Endothelial cell of umbilical vein (primary cell): Measurements from ENCODE around the gene PRSS56. TPM values are rescaled to one million over a fixed set of nuclear protein-coding genes. Genes with fewer than 3 reads are reported as not detected.

ENCODE experiments used
- BruUV-seq: library from RNA; stranded (reverse); fragments of 400-500 nt; replicated peaks from 2 replicates; lab custom pipeline; 2021; lab: Mats Ljungman, UMichigan
- CTCF ChIA-PET: fragments of 300-600, 350-600 bp; sonication (Branson Sonifier 250); formaldehyde crosslinking; loops from one replicate; lab custom pipeline; 2021; ENCODE audit warnings: antibody characterized with exemption, inconsistent platforms; lab: Charles Lee
- POLR2A ChIA-PET: fragments of 300-600, 350-600 bp; sonication (Branson Sonifier 250); formaldehyde crosslinking; loops from one replicate; lab custom pipeline; 2021; ENCODE audit warnings: antibody characterized with exemption, inconsistent platforms; lab: Charles Lee
- DNase-seq: peaks from one replicate; pipeline ENCODE4 v3.0.0-alpha.2; 2011; ENCODE audit warnings: low read depth, low spot score
- FAIRE-seq: peaks from 2 replicates; lab custom pipeline; 2011; peaks lifted over from hg19 to GRCh38; lab: Jason Lieb, UNC
- H2AFZ ChIP-seq: 2 replicates; pipeline ENCODE4 v1.6.0; 2012; ENCODE audit warnings: low read depth, low read length, control low read depth, inconsistent platforms
- H3K27ac ChIP-seq: 2 replicates; pipeline ENCODE4 v1.5.1; 2011; ENCODE audit warnings: low read depth, mild to moderate bottlenecking, control low read depth, low read length, moderate library complexity; ENCODE audit not compliant: insufficient read depth
- H3K27me3 ChIP-seq, 2 experiments: 2 replicates each; pipeline versions ENCODE4 v1.6.0 to v1.6.1; 2011; ENCODE audit warnings: low read length in 2 of 2, mixed read lengths in 1 of 2; ENCODE audit not compliant: control insufficient read depth in 2 of 2, insufficient read depth in 2 of 2
- H3K36me3 ChIP-seq, 2 experiments: 2 replicates in 1 of 2; 3 replicates in 1 of 2; pipeline ENCODE4 v1.5.1; 2011; ENCODE audit warnings: low read length in 2 of 2, mild to moderate bottlenecking in 1 of 2, moderate library complexity in 1 of 2; ENCODE audit not compliant: control insufficient read depth in 2 of 2, insufficient read depth in 2 of 2; ENCODE audit errors: extremely low read depth in 1 of 2
- H3K4me1 ChIP-seq: 3 replicates; pipeline ENCODE4 v1.5.1; 2011; ENCODE audit warnings: mild to moderate bottlenecking, low read length; ENCODE audit not compliant: control insufficient read depth, insufficient read depth; ENCODE audit errors: extremely low read depth
- H3K4me2 ChIP-seq: 2 replicates; pipeline ENCODE4 v1.6.1; 2011; ENCODE audit warnings: low read length, control low read depth, mixed read lengths; ENCODE audit not compliant: insufficient read depth
- H3K4me3 ChIP-seq, 3 experiments: fragments of 200-600 bp in 1 of 3; sonication (generic), shearing (Covaris generic) in 1 of 3; replicated peaks in 1 of 3; 2 replicates each; pipeline ENCODE4 v1.5.1; 2011 to 2016; ENCODE audit warnings: control low read depth in 3 of 3, low read length in 3 of 3, mild to moderate bottlenecking in 2 of 3, inconsistent platforms in 1 of 3, low read depth in 1 of 3, moderate library complexity in 1 of 3; ENCODE audit not compliant: insufficient read depth in 1 of 3
- H3K79me2 ChIP-seq: 2 replicates; pipeline ENCODE4 v1.6.0; 2012; ENCODE audit warnings: low read length, inconsistent platforms; ENCODE audit not compliant: control insufficient read depth, insufficient read depth
- H3K9ac ChIP-seq: replicated peaks from 2 replicates; pipeline ENCODE3; 2011; ENCODE audit warnings: low read length, control low read depth; ENCODE audit not compliant: insufficient read depth; ENCODE audit errors: extremely low read depth
- H3K9me1 ChIP-seq: replicated peaks from 3 replicates; pipeline ENCODE4 v1.6.0; 2011; ENCODE audit warnings: mild to moderate bottlenecking, low read length; ENCODE audit not compliant: control insufficient read depth, insufficient read depth; ENCODE audit errors: extremely low read depth
- H3K9me3 ChIP-seq: replicated peaks from 2 replicates; pipeline ENCODE4 v1.5.1; 2012; ENCODE audit warnings: low read length, inconsistent platforms; ENCODE audit not compliant: control insufficient read depth, insufficient read depth
- H4K20me1 ChIP-seq: replicated peaks from 2 replicates; pipeline ENCODE3; 2011; ENCODE audit warnings: mild to moderate bottlenecking, low read length; ENCODE audit not compliant: control insufficient read depth, insufficient read depth; ENCODE audit errors: extremely low read depth
- EZH2 ChIP-seq: IDR thresholded peaks from 2 replicates; pipeline ENCODE4 v1.6.1; 2012; ENCODE audit warnings: borderline replicate concordance, low read depth, mild to moderate bottlenecking, moderate library complexity, low read length, inconsistent platforms; ENCODE audit not compliant: severe bottlenecking
- FOS ChIP-seq: IDR thresholded peaks from 2 replicates; pipeline ENCODE4 v1.6.1; 2011; ENCODE audit warnings: mild to moderate bottlenecking, low read length, moderate library complexity, borderline replicate concordance; ENCODE audit not compliant: insufficient read depth
- GATA2 ChIP-seq: IDR thresholded peaks from 2 replicates; pipeline ENCODE4 v1.7.0; 2011; ENCODE audit warnings: low read depth, mild to moderate bottlenecking, moderate library complexity, mixed read lengths, low read length; ENCODE audit not compliant: insufficient read length, insufficient read depth
- JUN ChIP-seq: IDR thresholded peaks from 2 replicates; pipeline ENCODE4 v1.6.1; 2011; ENCODE audit warnings: borderline replicate concordance, low read depth; ENCODE audit not compliant: insufficient read length, insufficient read depth
- MYC ChIP-seq: IDR thresholded peaks from one replicate; pipeline ENCODE4 v1.6.1; 2011; ENCODE audit warnings: mild to moderate bottlenecking, low read depth, low read length
- POLR2A ChIP-seq: IDR thresholded peaks from 2 replicates; pipeline ENCODE4 v1.6.1; 2012; ENCODE audit warnings: low read depth, mild to moderate bottlenecking, control low read depth, low read length
- POLR2AphosphoS5 ChIP-seq: IDR thresholded peaks from 2 replicates; pipeline ENCODE4 v1.6.1; 2012; ENCODE audit warnings: low read depth, mild to moderate bottlenecking, control low read depth, low read length, moderate library complexity; ENCODE audit not compliant: insufficient read depth
- dilution Hi-C: fragments of 300-500 bp; cut with MboI; formaldehyde crosslinking; loops from one replicate; pipeline ENCODE4 v1.15.0; 2019; ENCODE audit warnings: low sequenced_read_pairs; ENCODE audit not compliant: extremely low pct_ligation_motif_present
- intact Hi-C: fragments of 100-400 bp; cut with micrococcal nuclease; formaldehyde crosslinking; loops from one replicate; pipeline ENCODE4 v1.10.0; 2022
- polyA plus RNA-seq, 4 experiments: library from polyadenylated mRNA; depleted of rRNA in 3 of 4; stranded (reverse) in 3 of 4; unstranded in 1 of 4; fragments of >200 nt; gene quantifications; 2 replicates each; pipeline versions ENCODE4 v1.2.1 to v1.2.3, GENCODE V29; 2011 to 2012; ENCODE audit warnings: missing spikeins in 1 of 4
- total RNA-seq: library from RNA; stranded (reverse); gene quantifications from 2 replicates; pipeline ENCODE4 v1.2.3, GENCODE V29; 2021
- TF ChIP-seq, protein P1 (sequence below): IDR thresholded peaks from 2 replicates; pipeline ENCODE4 v1.6.1; 2011; ENCODE audit not compliant: insufficient read depth, insufficient read length

The PRSS56 gene
- total and polyA plus RNA-seq, 2 donors (not counting 3 experiments of a cell fraction or from before 2014, with no cell fraction given) = not detected

DNA sequence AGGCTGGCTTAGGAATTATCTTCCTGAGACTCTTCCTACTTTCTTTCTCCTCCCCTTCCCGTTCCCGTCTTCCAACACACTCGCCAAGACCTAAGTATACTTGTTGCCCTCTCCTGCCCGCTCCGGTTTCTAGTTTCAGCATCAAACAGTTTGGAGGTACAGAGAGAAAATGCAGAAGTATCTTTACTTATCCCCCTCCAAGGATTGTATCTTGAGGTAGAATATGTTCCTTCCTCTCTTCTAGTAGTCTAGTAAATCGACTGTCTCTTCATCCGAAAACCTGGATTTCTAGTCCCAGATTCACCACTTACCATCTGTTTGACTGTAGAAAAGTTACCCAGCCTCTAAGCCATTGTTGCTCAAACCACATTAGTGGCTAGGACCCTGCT lies 31.1 kb downstream of the PRSS56 start:
- CTCF ChIA-PET = interaction anchor here (1.1 to 1.4 kb wide), 3 partner anchors 14 to 29 kb away, joined by 5 to 7 read pairs (median 6); no protein-coding TSS in a partner anchor
- Histone ChIP-seq H3K9ac (peak overlapping the region; percentile 91), H3K27ac (peak overlapping the region; percentile 87), H3K27me3 (no peaks in the 10 kb centered on the region), H2AFZ (peak overlapping the region; percentile 70), H3K36me3 (peaks cover 0 to 6% of the 10 kb centered on the region in 2 experiments), H3K4me1 (peaks cover 6% of the 10 kb centered on the region), H3K9me3 (no peaks in the 10 kb centered on the region), H3K4me2 (peak overlapping the region; percentile 88), H3K4me3 (peak overlapping the region; percentile 71 to 94 (median 79)), H3K9me1 (no peaks in the 10 kb centered on the region), H3K79me2 (peaks cover 59% of the 10 kb centered on the region), H4K20me1 (no peaks in the 10 kb centered on the region)
- no peak for DNase-seq
- TF ChIP-seq, protein P1, sequence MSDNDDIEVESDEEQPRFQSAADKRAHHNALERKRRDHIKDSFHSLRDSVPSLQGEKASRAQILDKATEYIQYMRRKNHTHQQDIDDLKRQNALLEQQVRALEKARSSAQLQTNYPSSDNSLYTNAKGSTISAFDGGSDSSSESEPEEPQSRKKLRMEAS = no peak
- TF ChIP-seq MYC (no peak), POLR2AphosphoS5 (no peak), EZH2 (no peak), FOS (no peak), POLR2A (no peak), GATA2 (no peak), JUN (no peak)
- POLR2A ChIA-PET = interaction anchor here (1.1 kb wide), 1 partner anchor 19 kb away, joined by 3 read pairs; no protein-coding TSS in a partner anchor
- intact Hi-C loops = loop anchor here (2.0 kb wide), 1 partner anchor 26 kb away; no protein-coding TSS in a partner anchor
- peak; percentile 84 for FAIRE-seq
- dilution Hi-C loops = no loop called here
- BruUV-seq = TSS peak; percentile 34
